Iris pigment epithelial cell (primary cell): ENCODE results near the gene CNTF.
A peak's percentile ranks its signal among the peaks of the same experiment; 100 is the strongest.

ENCODE experiments used
- DNase-seq: peaks from one replicate; pipeline ENCODE4 v3.0.0-alpha.2; 2011; ENCODE audit warnings: low read depth

Gene CNTF

GRCh38 chr11:58606930-58607714 is 15.3 kb upstream of the CNTF start:
- no peak for DNase-seq

DNA sequence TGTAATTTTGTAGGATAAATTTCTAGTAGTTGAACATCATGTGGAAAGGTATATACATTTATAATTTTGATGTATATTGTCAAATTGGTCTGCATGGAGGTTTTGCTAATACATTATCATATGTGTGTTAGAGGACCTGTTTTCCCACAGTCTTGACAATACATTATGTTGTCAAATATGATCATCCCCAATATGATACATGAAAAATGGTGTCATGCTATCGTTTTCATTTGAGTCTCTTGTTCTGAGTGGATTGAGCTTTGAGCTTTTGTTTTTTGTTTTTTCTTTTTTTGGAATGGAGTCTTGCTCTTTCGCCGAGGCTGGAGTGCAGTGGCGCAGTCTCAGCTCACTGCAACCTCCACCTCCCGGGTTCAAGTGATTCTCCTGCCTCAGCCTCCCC is 14.1 kb upstream of the CNTF start:
- DNase-seq: no peak

- DNase-seq: no peak
Measured at GRCh38 chr11:58609723-58610122, 12.7 kb upstream of the CNTF start.

- DNase-seq: no peak
Measured at GRCh38 chr11:58613228-58613627, 9.2 kb upstream of the CNTF start.

DNA sequence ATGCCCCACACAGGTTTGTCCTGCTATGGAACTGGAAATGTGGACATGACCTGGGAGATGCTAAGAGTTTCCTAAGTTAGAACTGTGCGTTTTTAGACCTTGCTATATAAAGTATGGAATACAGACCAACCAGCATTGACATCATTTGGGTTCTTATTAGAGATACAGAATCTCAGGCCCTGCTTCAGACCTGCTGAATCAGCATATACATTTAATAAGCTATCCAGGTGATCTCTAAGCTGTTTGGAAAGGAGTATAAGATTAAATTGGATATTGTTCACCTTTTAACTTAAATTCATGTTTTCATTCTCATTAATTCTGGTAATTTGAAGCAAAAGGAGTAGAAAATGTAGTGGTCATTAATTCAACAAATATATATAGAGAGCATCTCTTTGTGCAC is 6.9 kb upstream of the CNTF start:
- DNase-seq: no peak

GRCh38 chr11:58616594-58616993 is 5.9 kb upstream of the CNTF start:
- peak; percentile 97 for DNase-seq

DNA sequence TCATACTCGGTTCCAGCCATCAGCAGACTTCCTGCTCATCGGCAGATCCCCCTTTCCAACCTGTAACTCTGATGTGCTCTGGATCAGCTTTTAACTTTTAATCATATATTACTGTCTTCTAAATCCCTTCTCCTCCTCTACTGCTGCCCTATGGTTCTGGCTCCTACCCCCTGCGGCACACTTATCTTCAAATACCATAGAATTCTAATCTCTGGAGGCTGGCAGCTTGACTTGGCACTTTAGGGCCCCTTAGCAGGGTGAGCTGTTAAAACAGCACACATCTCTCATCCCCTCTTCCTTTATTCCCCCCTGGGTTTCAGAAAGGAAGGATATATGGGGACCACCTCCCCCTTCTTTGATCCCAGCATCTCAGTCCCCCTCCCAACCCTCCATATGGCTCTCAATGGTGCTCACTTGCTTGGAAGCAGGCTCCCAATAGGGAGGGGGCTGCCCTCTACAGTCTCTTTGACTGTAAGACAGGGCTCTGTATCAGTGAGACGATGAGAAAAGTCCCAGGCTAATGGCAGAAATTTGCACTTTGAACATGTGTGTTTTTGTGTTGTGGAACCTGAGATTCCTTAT is 4.4 kb upstream of the CNTF start:
- no peak for DNase-seq

GRCh38 chr11:58621586-58622262 is 741 bp upstream of the CNTF start:
- no peak for DNase-seq

GRCh38 chr11:58625086-58625485 is 2.6 kb downstream of the CNTF start:
- DNase-seq: no peak

- DNase-seq: peak; percentile 92
Measured at GRCh38 chr11:58625826-58626460, 3.5 kb downstream of the CNTF start.

GRCh38 chr11:58626934-58627483 is 4.5 kb downstream of the CNTF start:
- peak; percentile 28 for DNase-seq

- peak; percentile 53 for DNase-seq
Measured at GRCh38 chr11:58628446-58628845, 6.0 kb downstream of the CNTF start.

DNA sequence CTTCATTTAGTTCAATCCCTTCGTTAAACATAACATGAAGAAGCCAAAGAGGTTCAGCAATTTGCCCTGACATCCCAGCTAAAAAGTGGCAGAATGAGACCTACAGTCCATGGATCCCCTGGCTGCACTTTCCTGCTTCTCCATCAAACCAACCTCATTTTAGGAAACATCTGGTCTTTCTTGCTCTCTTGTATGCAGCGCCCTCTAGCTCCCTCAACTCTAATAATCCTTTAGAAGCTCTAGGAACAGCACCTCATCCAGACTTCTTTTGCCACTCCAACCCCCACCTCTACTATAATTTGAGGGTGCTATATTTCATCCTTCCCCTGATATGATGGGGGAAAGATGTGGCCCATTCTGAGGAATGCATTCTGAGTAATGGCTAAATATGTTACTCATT is 7.4 kb downstream of the CNTF start:
- peak; percentile 71 for DNase-seq

- DNase-seq: no peak
Measured at GRCh38 chr11:58631378-58631777, 8.9 kb downstream of the CNTF start.

- DNase-seq: no peak
Measured at GRCh38 chr11:58632510-58632909, 10.0 kb downstream of the CNTF start.

DNA sequence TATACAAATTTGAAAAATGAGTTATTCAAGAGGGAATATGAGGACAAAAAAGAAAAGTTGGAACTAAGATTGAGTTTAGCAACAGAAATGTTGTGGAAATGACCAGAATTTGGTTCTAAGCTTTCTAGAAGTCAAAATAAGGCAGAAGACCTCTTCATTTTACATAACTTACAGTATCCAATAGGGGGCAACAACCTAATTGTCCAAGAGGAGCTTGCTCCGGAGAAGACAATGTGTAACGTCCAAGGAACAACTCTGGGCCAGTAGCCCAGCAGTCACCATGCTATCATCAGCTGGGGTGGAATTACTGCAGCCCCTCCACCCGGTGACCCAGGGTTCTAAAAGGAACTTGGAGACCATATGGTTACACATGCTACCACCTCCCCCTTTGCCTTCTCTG is 14.1 kb downstream of the CNTF start:
- DNase-seq: no peak

- no peak for DNase-seq
Measured at GRCh38 chr11:58637371-58637770, 14.9 kb downstream of the CNTF start.

DNA sequence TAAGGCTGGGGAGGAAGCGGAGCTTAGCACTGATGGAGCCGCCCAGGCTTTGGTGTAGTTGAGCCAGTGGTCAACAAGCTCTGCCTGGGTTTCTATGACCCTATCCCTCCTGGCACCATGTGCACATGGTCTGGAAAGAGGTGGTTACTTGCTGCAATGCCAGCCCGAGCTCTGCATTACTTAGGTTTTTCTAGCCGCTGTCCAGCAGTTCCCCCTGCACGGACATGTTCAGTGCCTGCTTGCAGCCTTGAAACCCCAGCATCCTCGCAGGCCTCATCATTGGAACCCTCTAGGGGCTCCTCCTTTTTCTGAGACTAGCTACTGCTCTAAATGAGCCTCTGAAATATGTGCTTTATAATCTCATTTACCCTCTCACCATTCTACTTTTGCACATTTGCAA is 16.6 kb downstream of the CNTF start:
- DNase-seq: no peak

GRCh38 chr11:58639669-58640068 is 17.2 kb downstream of the CNTF start:
- DNase-seq: no peak

GRCh38 chr11:58640386-58641023 is 18.0 kb downstream of the CNTF start:
- no peak for DNase-seq

DNA sequence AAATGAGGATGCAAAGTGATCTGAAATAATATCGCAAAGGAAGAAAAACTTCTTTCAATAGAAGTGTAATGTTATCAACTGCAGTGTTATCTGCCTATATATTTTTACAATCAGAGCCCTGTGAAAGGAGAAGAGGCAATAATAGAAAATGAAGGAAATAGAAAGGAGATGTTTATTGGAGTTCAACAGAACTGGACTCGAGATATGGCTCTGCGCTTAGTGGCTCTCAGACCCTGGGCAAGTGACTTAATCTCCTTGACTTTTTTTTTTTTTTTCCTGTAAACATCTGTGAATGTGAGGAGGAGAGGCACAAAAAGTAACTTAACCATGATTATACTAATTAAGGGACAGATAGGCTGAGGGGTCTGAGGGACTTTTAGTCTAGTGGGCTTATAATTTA is 18.9 kb downstream of the CNTF start:
- DNase-seq: no peak
